NK-92 treated with Interleukin-12 subunit alpha and Interleukin-12 subunit beta, amount 100 ng/mL, for 24 hours (cell line): ENCODE data around the gene TCTN2.

ENCODE experiments used
- DNase-seq: peaks from one replicate; lab custom pipeline; 2025; lab: John Stamatoyannopoulos, UW

TCTN2 gene

GRCh38 chr12:123686636-123687190, 15.8 kb downstream of the TCTN2 start:
- no peak for DNase-seq

- no peak for DNase-seq
Measured at GRCh38 chr12:123690191-123690840, 19.4 kb downstream of the TCTN2 start.

GRCh38 chr12:123696207-123696606, 25.3 kb downstream of the TCTN2 start:
- no peak for DNase-seq

GRCh38 chr12:123696646-123697045, 25.7 kb downstream of the TCTN2 start:
- no peak for DNase-seq

GRCh38 chr12:123705935-123706334, 35.0 kb downstream of the TCTN2 start:
- DNase-seq, result no peak

GRCh38 chr12:123707466-123707865, 36.6 kb downstream of the TCTN2 start:
- no peak for DNase-seq

GRCh38 chr12:123712780-123713319, 41.9 kb downstream of the TCTN2 start:
- no peak for DNase-seq

- no peak for DNase-seq
Measured at GRCh38 chr12:123713398-123713797, 42.5 kb downstream of the TCTN2 start.

GRCh38 chr12:123713823-123714585, 43.1 kb downstream of the TCTN2 start:
- DNase-seq, result no peak

GRCh38 chr12:123715195-123715594, 44.3 kb downstream of the TCTN2 start:
- DNase-seq, result no peak

- DNase-seq, result no peak
Measured at GRCh38 chr12:123717350-123717749, 46.4 kb downstream of the TCTN2 start.

GRCh38 chr12:123720141-123720814, 49.4 kb downstream of the TCTN2 start:
- no peak for DNase-seq

GRCh38 chr12:123721245-123721644, 50.3 kb downstream of the TCTN2 start:
- no peak for DNase-seq

GRCh38 chr12:123723011-123723410, 52.1 kb downstream of the TCTN2 start:
- DNase-seq, result no peak

- DNase-seq, result no peak
Measured at GRCh38 chr12:123723765-123724164, 52.9 kb downstream of the TCTN2 start.

GRCh38 chr12:123726244-123726643, 55.3 kb downstream of the TCTN2 start:
- DNase-seq, result no peak

GRCh38 chr12:123726962-123727361, 56.0 kb downstream of the TCTN2 start:
- no peak for DNase-seq

- no peak for DNase-seq
Measured at GRCh38 chr12:123727878-123728277, 57.0 kb downstream of the TCTN2 start.

GRCh38 chr12:123731596-123731995, 60.7 kb downstream of the TCTN2 start:
- no peak for DNase-seq

GRCh38 chr12:123732251-123732650, 61.3 kb downstream of the TCTN2 start:
- no peak for DNase-seq

GRCh38 chr12:123733229-123733628, 62.3 kb downstream of the TCTN2 start:
- no peak for DNase-seq

GRCh38 chr12:123734268-123734667, 63.4 kb downstream of the TCTN2 start:
- DNase-seq, result no peak
